GM23248 (cell line): ENCODE results near the gene DYRK1B. TPM values are rescaled to one million over a fixed set of nuclear protein-coding genes. Genes with fewer than 3 reads are reported as not detected.

Source experiments
- DNase-seq: peaks from one replicate; pipeline ENCODE4 v3.0.0-alpha.2; 2015
- H2AFZ ChIP-seq: fragments of 200-600 bp; sonication (generic); 2 replicates; pipeline ENCODE4 v1.6.1; 2016; ENCODE audit warnings: antibody characterized with exemption
- H3F3A ChIP-seq: fragments of 200-600 bp; sonication (generic); 2 replicates; pipeline ENCODE4 v1.6.1; 2016; ENCODE audit warnings: mild to moderate bottlenecking, antibody characterized with exemption, mixed run types; ENCODE audit not compliant: insufficient read depth
- H3K27ac ChIP-seq: fragments of 200-600 bp; sonication (generic); 2 replicates; pipeline ENCODE4 v1.5.1; 2016; ENCODE audit warnings: mild to moderate bottlenecking
- H3K27me3 ChIP-seq: fragments of 200-600 bp; sonication (generic); replicated peaks from 2 replicates; pipeline ENCODE4 v1.6.1; 2016; ENCODE audit warnings: mild to moderate bottlenecking; ENCODE audit not compliant: insufficient read depth
- H3K36me3 ChIP-seq: fragments of 200-600 bp; sonication (generic); 2 replicates; pipeline ENCODE4 v1.6.1; 2016; ENCODE audit warnings: low read depth, mild to moderate bottlenecking
- H3K4me1 ChIP-seq: fragments of 200-600 bp; sonication (generic); 2 replicates; pipeline ENCODE4 v1.6.1; 2016; ENCODE audit warnings: mild to moderate bottlenecking; ENCODE audit not compliant: insufficient read depth
- H3K4me2 ChIP-seq: fragments of 200-600 bp; sonication (generic); one replicate; pipeline ENCODE4 v1.6.1; 2016; ENCODE audit warnings: mild to moderate bottlenecking; ENCODE audit not compliant: unreplicated experiment
- H3K4me3 ChIP-seq: fragments of 200-600 bp; sonication (generic); 2 replicates; pipeline ENCODE4 v1.5.1; 2016; ENCODE audit warnings: mild to moderate bottlenecking
- H3K79me2 ChIP-seq: fragments of 200-600 bp; sonication (generic); 2 replicates; pipeline ENCODE4 v1.6.1; 2016; ENCODE audit warnings: mild to moderate bottlenecking; ENCODE audit not compliant: insufficient read depth
- H3K9ac ChIP-seq: fragments of 200-600 bp; sonication (generic); 2 replicates; pipeline ENCODE4 v1.6.1; 2016; ENCODE audit warnings: mild to moderate bottlenecking
- H3K9me2 ChIP-seq: fragments of 200-600 bp; sonication (generic); 2 replicates; pipeline ENCODE4 v1.6.1; 2016; ENCODE audit warnings: mixed run types, mild to moderate bottlenecking, moderate library complexity; ENCODE audit not compliant: insufficient read depth
- H3K9me3 ChIP-seq: fragments of 200-600 bp; sonication (generic); one replicate; pipeline ENCODE4 v1.6.1; 2017; ENCODE audit warnings: low read depth
- H4K20me1 ChIP-seq: fragments of 200-600 bp; sonication (generic); 2 replicates; pipeline ENCODE4 v1.6.0; 2016; ENCODE audit not compliant: insufficient read depth
- EZH2 ChIP-seq: fragments of 200-600 bp; sonication (generic); IDR thresholded peaks from 2 replicates; pipeline ENCODE4 v1.6.1; 2018; ENCODE audit warnings: antibody characterized with exemption, mild to moderate bottlenecking; ENCODE audit not compliant: insufficient read depth, poor library complexity, severe bottlenecking
- EZH2phosphoT487 ChIP-seq: fragments of 200-600 bp; sonication (generic); IDR thresholded peaks from 2 replicates; pipeline ENCODE4 v1.6.1; 2018; ENCODE audit warnings: antibody characterized with exemption, moderate library complexity, mild to moderate bottlenecking, low read depth; ENCODE audit not compliant: insufficient read depth
- WGBS, 2 experiments: methylation state at CpG; one replicate each; pipeline ENCODE4 v1.1.6; 2015 to 2017; ENCODE audit warnings: low lambda C conversion rate in 2 of 2, low coverage in 1 of 2; ENCODE audit errors: missing lambda C conversion rate in 2 of 2; 5-methylcytosine and 5-hydroxymethylcytosine counted together
- in situ Hi-C: fragments of 300-500 bp; cut with MboI; formaldehyde crosslinking; loops from 2 replicates; pipeline ENCODE4 v1.15.0; 2020
- polyA plus RNA-seq: library from polyadenylated mRNA; unstranded; fragments of >200 nt; fragmentation: Nextera tagmentation; extraction: Ambion mirVana; gene quantifications from 2 replicates; pipeline ENCODE4 v1.2.1, GENCODE V29; 2016
- total RNA-seq: library from RNA; depleted of rRNA; stranded (reverse); fragments of >200 nt; shearing (Covaris generic); gene quantifications from 2 replicates; pipeline ENCODE4 v1.2.3, GENCODE V29; 2014

Gene DYRK1B
- total and polyA plus RNA-seq, 2 experiments from 2014 or later: 11.1 to 14.9 TPM

DNA sequence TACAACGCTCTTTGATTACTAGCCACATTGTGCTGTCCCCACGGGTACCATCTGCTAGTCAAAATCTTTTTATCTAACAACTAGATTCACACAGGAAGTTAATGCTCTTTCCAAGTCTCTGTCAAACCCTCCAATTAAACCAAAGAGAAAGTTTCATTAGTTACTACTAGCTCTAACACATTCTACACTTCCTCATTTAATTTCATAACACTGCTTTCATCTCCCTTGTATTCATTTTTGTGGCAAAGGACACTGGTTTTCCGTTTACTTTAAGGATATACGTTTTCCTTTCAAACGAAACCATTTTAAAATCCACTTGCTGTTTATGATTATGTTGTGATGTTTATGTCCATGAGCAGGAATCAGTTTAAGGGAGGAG lies 5.3 kb downstream of the DYRK1B start:
- Histone ChIP-seq H4K20me1 (no peaks in the 10 kb centered on the region), H3K4me2 (no peak overlapping the region), H2AFZ (no peak overlapping the region), H3K36me3 (peaks cover 18% of the 10 kb centered on the region; the same call in 1 of the 2 replicates), H3K27me3 (no peaks in the 10 kb centered on the region), H3K9me2 (no peaks in the 10 kb centered on the region), H3K9me3 (no peaks in the 10 kb centered on the region), H3K9ac (no peak overlapping the region), H3K27ac (no peak overlapping the region), H3K4me1 (peaks cover 13% of the 10 kb centered on the region), H3K4me3 (no peak overlapping the region), H3F3A (peaks cover 7% of the 10 kb centered on the region; the same call in 1 of the 2 replicates), H3K79me2 (peaks cover 35% of the 10 kb centered on the region)
- no peak for DNase-seq
- 75 to 94% methylated on average over 5 of the region's 5 CpGs for WGBS, 2 experiments
- TF ChIP-seq EZH2phosphoT487 (no peak), EZH2 (no peak)
- in situ Hi-C loops: no loop called here

GRCh38 chr19:39828015-39828653 lies 5.8 kb downstream of the DYRK1B start:
- Histone ChIP-seq H2AFZ (no peak overlapping the region), H3K9ac (no peak overlapping the region), H3K4me2 (no peak overlapping the region), H3K27me3 (no peaks in the 10 kb centered on the region), H4K20me1 (no peaks in the 10 kb centered on the region), H3K79me2 (peaks cover 36% of the 10 kb centered on the region), H3K4me3 (no peak overlapping the region), H3K4me1 (peaks cover 16% of the 10 kb centered on the region), H3K9me3 (no peaks in the 10 kb centered on the region), H3K36me3 (peaks cover 18% of the 10 kb centered on the region; the same call in 1 of the 2 replicates), H3K9me2 (no peaks in the 10 kb centered on the region), H3K27ac (no peak overlapping the region), H3F3A (peaks cover 7% of the 10 kb centered on the region; the same call in 1 of the 2 replicates)
- in situ Hi-C loops: no loop called here
- TF ChIP-seq EZH2phosphoT487 (no peak), EZH2 (no peak)
- DNase-seq: no peak
- 73 to 79% methylated on average over 25 to 26 of the region's 26 CpGs for WGBS, 2 experiments

DNA sequence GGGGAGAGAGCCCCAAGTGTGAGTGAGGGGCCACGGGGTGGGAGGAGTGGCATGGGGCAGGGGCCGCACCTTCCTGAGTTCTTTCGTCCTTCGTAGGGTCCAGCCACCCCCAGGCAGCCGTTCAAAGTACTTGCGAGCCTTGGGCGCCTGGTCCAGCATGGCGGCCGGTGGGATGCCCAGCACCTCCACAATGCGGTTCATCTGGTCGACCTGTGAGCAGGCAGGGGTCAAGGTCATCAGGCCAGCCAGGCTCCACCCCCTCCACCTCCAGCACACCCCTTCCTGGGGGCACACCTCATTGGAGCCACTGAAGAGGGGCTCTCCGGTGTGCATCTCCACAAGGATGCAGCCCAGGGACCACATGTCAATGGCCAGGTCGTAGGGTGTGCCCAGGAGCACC lies 6.7 kb downstream of the DYRK1B start:
- no peak overlapping the region for H3K4me2 ChIP-seq
- no peak overlapping the region for H3K27ac ChIP-seq
- no peak overlapping the region for H3K9ac ChIP-seq
- H3K4me3 ChIP-seq: no peak overlapping the region
- in situ Hi-C loops: no loop called here
- no peaks in the 10 kb centered on the region for H3K9me2 ChIP-seq
- H3K79me2 ChIP-seq: peaks cover 31% of the 10 kb centered on the region
- no peaks in the 10 kb centered on the region for H3K9me3 ChIP-seq
- no peaks in the 10 kb centered on the region for H4K20me1 ChIP-seq
- no peak overlapping the region for H2AFZ ChIP-seq
- no peak for TF ChIP-seq EZH2
- no peak for DNase-seq
- no peaks in the 10 kb centered on the region for H3K27me3 ChIP-seq
- H3K4me1 ChIP-seq: peaks cover 8% of the 10 kb centered on the region
- peaks cover 18% of the 10 kb centered on the region; the same call in 1 of the 2 replicates for H3K36me3 ChIP-seq
- peaks cover 7% of the 10 kb centered on the region; the same call in 1 of the 2 replicates for H3F3A ChIP-seq
- WGBS, 2 experiments: 84 to 89% methylated on average over 7 to 11 of the region's 13 CpGs

GRCh38 chr19:39826311-39826945 lies 7.5 kb downstream of the DYRK1B start:
- 85 to 91% methylated on average over 15 to 35 of the region's 35 CpGs for WGBS, 2 experiments
- no peaks in the 10 kb centered on the region for H3K9me3 ChIP-seq
- no peak overlapping the region for H3K27ac ChIP-seq
- H3K9me2 ChIP-seq: no peaks in the 10 kb centered on the region
- no peaks in the 10 kb centered on the region for H3K27me3 ChIP-seq
- H3K4me2 ChIP-seq: no peak overlapping the region
- in situ Hi-C loops: no loop called here
- H3K4me3 ChIP-seq: no peak overlapping the region
- no peak for DNase-seq
- no peak overlapping the region for H2AFZ ChIP-seq
- H4K20me1 ChIP-seq: no peaks in the 10 kb centered on the region
- H3K9ac ChIP-seq: no peak overlapping the region
- H3K4me1 ChIP-seq: peaks cover 5% of the 10 kb centered on the region
- peaks cover 18% of the 10 kb centered on the region; the same call in 1 of the 2 replicates for H3K36me3 ChIP-seq
- H3F3A ChIP-seq: peaks cover 7% of the 10 kb centered on the region; the same call in 1 of the 2 replicates
- H3K79me2 ChIP-seq: peaks cover 25% of the 10 kb centered on the region
- no peak for TF ChIP-seq EZH2
- no peak for TF ChIP-seq EZH2phosphoT487
